GM18517 (cell line): ENCODE results near the gene RCBTB2.
"Not testable (repeated sequence)": the region's sequence is repeated elsewhere in the genome, so short reads cannot be mapped to it uniquely, and the experiment has no call there.

Source experiments
- ATAC-seq: cut with Tn5 transposase; IDR thresholded peaks from one replicate; pipeline ENCODE4 v1.9.1; 2021; ENCODE audit warnings: mild to moderate bottlenecking, moderate library complexity; ENCODE audit not compliant: unreplicated experiment

RCBTB2 gene

GRCh38 chr13:48532506-48533499 is at the start of gene RCBTB2:
Gene RCBTB2 (minus strand): TSS chr13:48533080. CDS start chr13:48521939, 11,141 bp downstream.
- peak; percentile 81 for ATAC-seq

GRCh38 chr13:48582084-48582483 is 49.2 kb upstream of the RCBTB2 start:
- no peak for ATAC-seq

GRCh38 chr13:48580896-48581295 is 48.0 kb upstream of the RCBTB2 start:
- no peak for ATAC-seq

GRCh38 chr13:48580185-48580803 is 47.4 kb upstream of the RCBTB2 start:
- ATAC-seq: no peak

GRCh38 chr13:48579919-48580180 is 47.0 kb upstream of the RCBTB2 start:
- not testable (repeated sequence) for ATAC-seq

- ATAC-seq: peak; percentile 74
Measured at GRCh38 chr13:48579165-48579918, 46.5 kb upstream of the RCBTB2 start.

GRCh38 chr13:48578516-48579164 is 45.8 kb upstream of the RCBTB2 start:
- ATAC-seq: peak; percentile 47

- ATAC-seq: no peak
Measured at GRCh38 chr13:48576448-48577010, 43.6 kb upstream of the RCBTB2 start.

GRCh38 chr13:48575031-48575430 is 42.2 kb upstream of the RCBTB2 start:
- ATAC-seq: no peak

GRCh38 chr13:48574041-48574796 is 41.3 kb upstream of the RCBTB2 start:
- no peak for ATAC-seq

- ATAC-seq: no peak
Measured at GRCh38 chr13:48573213-48574007, 40.5 kb upstream of the RCBTB2 start.

- no peak for ATAC-seq
Measured at GRCh38 chr13:48571126-48571913, 38.4 kb upstream of the RCBTB2 start.

GRCh38 chr13:48570216-48570828 is 37.4 kb upstream of the RCBTB2 start:
- ATAC-seq: no peak

GRCh38 chr13:48569104-48569666 is 36.3 kb upstream of the RCBTB2 start:
- no peak for ATAC-seq

GRCh38 chr13:48568370-48569103 is 35.7 kb upstream of the RCBTB2 start:
- no peak for ATAC-seq

GRCh38 chr13:48567515-48568369 is 34.9 kb upstream of the RCBTB2 start:
- no peak for ATAC-seq
